ENCODE data around the gene EVPLL. TPM values are rescaled to one million over a fixed set of nuclear protein-coding genes. Genes with fewer than 3 reads are reported as not detected.
"Not testable (repeated sequence)": the region's sequence is repeated elsewhere in the genome, so short reads cannot be mapped to it uniquely, and the experiment has no call there.

EVPLL gene
- total RNA-seq, 1 experiment from 2014 or later: not detected

GRCh38 chr17:18411377-18411864 is 33.8 kb downstream of the EVPLL start:
- in situ Hi-C loops (cut with HindIII; ENCODE audit: low pct_unique_long_range_greater_than_20kb, low sequenced_read_pairs); BruUV-seq (replicated peaks); CTCF ChIA-PET; H3K27me3 ChIP-seq (ENCODE audit: control insufficient read depth, insufficient read depth, low read length); H3K9me3 ChIP-seq (ENCODE audit: control insufficient read depth, insufficient read depth, low read depth, low read length); POLR2A ChIA-PET; H3K4me1 ChIP-seq (ENCODE audit: control insufficient read depth, insufficient read depth, low read length); intact Hi-C loops (cut with micrococcal nuclease; ENCODE audit: unreplicated experiment); H3K36me3 ChIP-seq (ENCODE audit: control insufficient read depth, insufficient read depth, low read length); DNase-seq (ENCODE audit: low read depth, low spot score): not testable (repeated sequence)
- peak; percentile 71 for ATAC-seq
- H3K27ac ChIP-seq (ENCODE audit: low read length): peak overlapping the region; percentile 77
- peak overlapping the region; percentile 54 to 56 for H3K4me3 ChIP-seq (ENCODE audit: low read depth in 2 of 2, low read length in 2 of 2)

DNA sequence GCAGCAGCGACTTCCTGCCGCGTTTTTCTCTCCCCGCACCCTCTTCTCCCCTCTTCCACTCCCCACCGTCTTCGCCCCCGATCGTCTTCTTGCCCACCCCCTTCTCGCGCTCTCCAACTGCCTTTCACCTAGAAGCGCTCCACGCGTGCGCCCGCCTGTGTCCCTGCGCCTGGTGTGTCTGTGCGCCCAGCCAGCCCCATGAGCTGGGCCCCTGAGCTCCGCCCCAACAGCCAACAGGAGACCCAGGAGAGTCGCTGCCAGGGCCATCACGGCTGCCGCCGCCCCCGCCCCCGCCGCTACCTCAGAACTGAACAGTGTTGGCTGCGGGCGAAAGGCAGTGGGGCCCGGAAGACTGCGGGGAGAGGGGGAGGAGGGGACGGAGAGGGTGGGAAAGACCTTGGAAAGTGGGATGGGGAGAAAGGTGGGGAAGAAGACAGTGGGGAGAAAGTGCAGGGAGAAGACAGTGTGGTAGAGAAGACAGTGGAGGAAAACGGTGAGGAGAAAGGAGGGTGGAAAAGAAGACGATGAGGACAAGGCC is 34.5 kb downstream of the EVPLL start:
- H3K4me3 ChIP-seq (ENCODE audit: low read depth in 2 of 2, low read length in 2 of 2): peak overlapping the region; percentile 54 to 56
- H3K9me3 ChIP-seq (ENCODE audit: control insufficient read depth, insufficient read depth, low read depth, low read length); DNase-seq (ENCODE audit: low read depth, low spot score); H3K36me3 ChIP-seq (ENCODE audit: control insufficient read depth, insufficient read depth, low read length); in situ Hi-C loops (cut with HindIII; ENCODE audit: low pct_unique_long_range_greater_than_20kb, low sequenced_read_pairs); intact Hi-C loops (cut with micrococcal nuclease; ENCODE audit: unreplicated experiment); H3K4me1 ChIP-seq (ENCODE audit: control insufficient read depth, insufficient read depth, low read length); POLR2A ChIA-PET; CTCF ChIA-PET; H3K27me3 ChIP-seq (ENCODE audit: control insufficient read depth, insufficient read depth, low read length); BruUV-seq (replicated peaks); H3K27ac ChIP-seq (ENCODE audit: low read length): not testable (repeated sequence)
- peak; percentile 95 for ATAC-seq

DNA sequence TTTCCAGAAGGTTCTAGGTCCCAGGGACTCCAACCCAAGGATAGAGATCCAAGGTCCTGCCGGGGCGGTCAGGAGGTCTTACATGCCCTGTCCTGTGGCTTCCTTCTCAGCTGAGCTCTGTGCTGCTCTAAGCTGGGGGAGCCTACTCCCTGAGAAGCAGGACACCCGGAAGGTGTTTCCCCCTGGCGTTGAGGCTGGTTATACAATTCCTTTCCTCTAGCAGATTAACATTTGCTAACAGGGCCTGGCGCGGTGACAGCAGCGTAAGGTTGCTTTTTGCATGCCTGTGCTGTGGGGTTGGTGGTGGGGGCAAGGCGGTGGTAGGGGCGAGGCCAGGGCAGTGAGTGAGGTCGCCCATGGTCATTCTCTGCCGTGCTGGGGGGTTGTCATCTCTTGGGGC is 43.9 kb downstream of the EVPLL start:
- BruUV-seq (replicated peaks); H3K27me3 ChIP-seq (ENCODE audit: control insufficient read depth, insufficient read depth, low read length); CTCF ChIA-PET; H3K4me1 ChIP-seq (ENCODE audit: control insufficient read depth, insufficient read depth, low read length); DNase-seq (ENCODE audit: low read depth, low spot score); H3K36me3 ChIP-seq (ENCODE audit: control insufficient read depth, insufficient read depth, low read length); in situ Hi-C loops (cut with HindIII; ENCODE audit: low pct_unique_long_range_greater_than_20kb, low sequenced_read_pairs); ATAC-seq; H3K4me3 ChIP-seq (ENCODE audit: low read depth in 2 of 2, low read length in 2 of 2); H3K9me3 ChIP-seq (ENCODE audit: control insufficient read depth, insufficient read depth, low read depth, low read length); H3K27ac ChIP-seq (ENCODE audit: low read length); POLR2A ChIA-PET; intact Hi-C loops (cut with micrococcal nuclease; ENCODE audit: unreplicated experiment): not testable (repeated sequence)

GRCh38 chr17:18422464-18422863 is 44.9 kb downstream of the EVPLL start:
- POLR2A ChIA-PET; in situ Hi-C loops (cut with HindIII; ENCODE audit: low pct_unique_long_range_greater_than_20kb, low sequenced_read_pairs); BruUV-seq (replicated peaks); CTCF ChIA-PET; H3K9me3 ChIP-seq (ENCODE audit: control insufficient read depth, insufficient read depth, low read depth, low read length); H3K36me3 ChIP-seq (ENCODE audit: control insufficient read depth, insufficient read depth, low read length); H3K4me1 ChIP-seq (ENCODE audit: control insufficient read depth, insufficient read depth, low read length); DNase-seq (ENCODE audit: low read depth, low spot score); H3K27me3 ChIP-seq (ENCODE audit: control insufficient read depth, insufficient read depth, low read length); H3K4me3 ChIP-seq (ENCODE audit: low read depth in 2 of 2, low read length in 2 of 2); ATAC-seq; intact Hi-C loops (cut with micrococcal nuclease; ENCODE audit: unreplicated experiment); H3K27ac ChIP-seq (ENCODE audit: low read length): not testable (repeated sequence)

- intact Hi-C loops (cut with micrococcal nuclease; ENCODE audit: unreplicated experiment); BruUV-seq (replicated peaks); H3K4me1 ChIP-seq (ENCODE audit: control insufficient read depth, insufficient read depth, low read length); H3K27ac ChIP-seq (ENCODE audit: low read length); POLR2A ChIA-PET; ATAC-seq; CTCF ChIA-PET; DNase-seq (ENCODE audit: low read depth, low spot score); H3K9me3 ChIP-seq (ENCODE audit: control insufficient read depth, insufficient read depth, low read depth, low read length); in situ Hi-C loops (cut with HindIII; ENCODE audit: low pct_unique_long_range_greater_than_20kb, low sequenced_read_pairs); H3K4me3 ChIP-seq (ENCODE audit: low read depth in 2 of 2, low read length in 2 of 2); H3K27me3 ChIP-seq (ENCODE audit: control insufficient read depth, insufficient read depth, low read length); H3K36me3 ChIP-seq (ENCODE audit: control insufficient read depth, insufficient read depth, low read length): not testable (repeated sequence)
Observed at GRCh38 chr17:18423015-18423414, 45.4 kb downstream of the EVPLL start.

DNA sequence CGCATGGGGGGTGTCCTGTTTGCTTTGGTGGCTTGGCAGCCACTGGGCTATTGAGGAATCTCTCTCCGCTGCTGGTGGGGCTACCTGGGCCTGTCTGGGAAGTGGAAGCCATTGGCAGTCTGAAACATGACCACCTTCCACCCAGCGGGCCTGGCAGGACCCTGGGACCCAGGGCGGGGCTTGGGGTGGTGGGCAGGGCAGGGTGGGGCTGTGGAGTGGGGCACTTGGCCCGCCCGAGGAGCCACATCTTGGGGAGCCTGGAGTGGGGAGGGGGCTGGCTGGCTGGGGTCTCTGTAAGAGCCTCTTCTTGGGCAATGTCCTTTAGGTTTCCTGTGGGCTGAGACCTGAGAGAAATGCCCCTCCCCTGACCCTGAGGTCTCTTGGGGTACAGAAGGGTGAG is 48.0 kb downstream of the EVPLL start:
- BruUV-seq (replicated peaks); H3K27me3 ChIP-seq (ENCODE audit: control insufficient read depth, insufficient read depth, low read length); ATAC-seq; H3K4me3 ChIP-seq (ENCODE audit: low read depth in 2 of 2, low read length in 2 of 2); intact Hi-C loops (cut with micrococcal nuclease; ENCODE audit: unreplicated experiment); H3K9me3 ChIP-seq (ENCODE audit: control insufficient read depth, insufficient read depth, low read depth, low read length); POLR2A ChIA-PET; H3K27ac ChIP-seq (ENCODE audit: low read length); CTCF ChIA-PET; DNase-seq (ENCODE audit: low read depth, low spot score); H3K4me1 ChIP-seq (ENCODE audit: control insufficient read depth, insufficient read depth, low read length); H3K36me3 ChIP-seq (ENCODE audit: control insufficient read depth, insufficient read depth, low read length); in situ Hi-C loops (cut with HindIII; ENCODE audit: low pct_unique_long_range_greater_than_20kb, low sequenced_read_pairs): not testable (repeated sequence)

DNA sequence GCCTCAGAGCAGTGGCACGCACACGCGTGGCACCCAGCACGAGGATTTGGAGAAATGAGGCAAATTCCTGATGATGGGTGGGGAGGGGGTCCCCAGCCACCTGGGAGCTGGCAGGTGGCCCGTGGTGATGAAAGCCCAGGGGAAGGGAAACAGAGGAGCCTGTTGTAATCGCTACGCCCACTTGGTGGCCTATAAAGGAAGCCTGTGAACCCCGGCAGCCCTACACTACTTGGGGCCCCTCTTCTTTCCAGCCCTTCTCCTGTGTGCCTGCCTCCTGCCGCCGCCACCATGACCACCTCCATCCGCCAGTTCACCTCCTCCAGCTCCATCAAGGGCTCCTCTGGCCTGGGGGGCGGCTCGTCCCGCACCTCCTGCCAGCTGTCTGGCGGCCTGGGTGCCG is 49.1 kb downstream of the EVPLL start:
- ATAC-seq; intact Hi-C loops (cut with micrococcal nuclease; ENCODE audit: unreplicated experiment); POLR2A ChIA-PET; in situ Hi-C loops (cut with HindIII; ENCODE audit: low pct_unique_long_range_greater_than_20kb, low sequenced_read_pairs); H3K27me3 ChIP-seq (ENCODE audit: control insufficient read depth, insufficient read depth, low read length); H3K4me3 ChIP-seq (ENCODE audit: low read depth in 2 of 2, low read length in 2 of 2); H3K9me3 ChIP-seq (ENCODE audit: control insufficient read depth, insufficient read depth, low read depth, low read length); CTCF ChIA-PET; BruUV-seq (replicated peaks); H3K4me1 ChIP-seq (ENCODE audit: control insufficient read depth, insufficient read depth, low read length); DNase-seq (ENCODE audit: low read depth, low spot score); H3K36me3 ChIP-seq (ENCODE audit: control insufficient read depth, insufficient read depth, low read length); H3K27ac ChIP-seq (ENCODE audit: low read length): not testable (repeated sequence)

DNA sequence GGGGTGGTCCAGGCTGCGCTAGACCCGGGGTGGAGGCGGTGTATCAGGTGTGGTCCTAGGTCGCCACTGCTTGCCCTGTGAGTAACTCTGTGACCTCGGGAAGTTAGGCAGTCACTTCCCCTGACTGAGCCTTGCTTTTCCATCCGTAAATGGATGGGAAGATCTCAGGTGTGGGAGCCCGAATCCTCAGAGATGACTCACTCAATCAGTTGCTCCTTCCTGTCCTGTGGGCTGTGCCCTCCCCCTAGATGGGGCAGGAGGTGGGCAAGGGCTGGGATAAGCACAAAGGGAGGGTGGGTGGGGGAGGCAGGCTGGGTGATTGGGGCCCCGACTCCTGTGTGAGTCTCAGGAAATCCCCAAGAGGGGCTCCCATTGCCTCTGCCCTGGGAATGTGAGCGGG is 54.6 kb downstream of the EVPLL start:
- DNase-seq (ENCODE audit: low read depth, low spot score); H3K36me3 ChIP-seq (ENCODE audit: control insufficient read depth, insufficient read depth, low read length); H3K27ac ChIP-seq (ENCODE audit: low read length); H3K4me3 ChIP-seq (ENCODE audit: low read depth in 2 of 2, low read length in 2 of 2); H3K4me1 ChIP-seq (ENCODE audit: control insufficient read depth, insufficient read depth, low read length); BruUV-seq (replicated peaks); CTCF ChIA-PET; H3K9me3 ChIP-seq (ENCODE audit: control insufficient read depth, insufficient read depth, low read depth, low read length); in situ Hi-C loops (cut with HindIII; ENCODE audit: low pct_unique_long_range_greater_than_20kb, low sequenced_read_pairs); H3K27me3 ChIP-seq (ENCODE audit: control insufficient read depth, insufficient read depth, low read length); ATAC-seq; POLR2A ChIA-PET; intact Hi-C loops (cut with micrococcal nuclease; ENCODE audit: unreplicated experiment): not testable (repeated sequence)

All from Panc1 (cell line).